Measurements from ENCODE around the gene TSEN15. TPM values are rescaled to one million over a fixed set of nuclear protein-coding genes. Genes with fewer than 3 reads are reported as not detected.

The TSEN15 gene
- total RNA-seq, 1 donor from 2014 or later = 27.2 TPM

GRCh38 chr1:184031409-184032107 lies 20.0 kb upstream of the TSEN15 start:
- no peaks in the 10 kb centered on the region for H3K36me3 ChIP-seq
- TF ChIP-seq CTCF (IDR thresholded peaks at IDR 0.05) = no peak
- H3K27me3 ChIP-seq = no peaks in the 10 kb centered on the region
- H3K4me3 ChIP-seq = no peak overlapping the region
- H3K27ac ChIP-seq = no peak overlapping the region
- DNase-seq (no peak), ATAC-seq (no peak)
- intact Hi-C loops (cut with DNase I) = no loop called here
- H3K9me3 ChIP-seq = no peaks in the 10 kb centered on the region
- H3K4me1 ChIP-seq = no peaks in the 10 kb centered on the region

- intact Hi-C loops (cut with DNase I) = no loop called here
- TF ChIP-seq CTCF (IDR thresholded peaks at IDR 0.05) = no peak
- Histone ChIP-seq H3K27ac (no peak overlapping the region), H3K4me3 (no peak overlapping the region), H3K9me3 (no peaks in the 10 kb centered on the region), H3K4me1 (no peaks in the 10 kb centered on the region), H3K27me3 (no peaks in the 10 kb centered on the region), H3K36me3 (no peaks in the 10 kb centered on the region)
- no peak for ATAC-seq
- no peak for DNase-seq
Observed at GRCh38 chr1:184032306-184032929, 19.1 kb upstream of the TSEN15 start.

GRCh38 chr1:184032930-184033418 lies 18.6 kb upstream of the TSEN15 start:
- no peak for TF ChIP-seq CTCF (IDR thresholded peaks at IDR 0.05)
- intact Hi-C loops (cut with DNase I) = no loop called here
- H3K27me3 ChIP-seq = peaks cover 3% of the 10 kb centered on the region
- ATAC-seq (no peak), DNase-seq (no peak)
- H3K4me3 ChIP-seq = no peak overlapping the region
- no peaks in the 10 kb centered on the region for H3K9me3 ChIP-seq
- H3K27ac ChIP-seq = no peak overlapping the region
- no peaks in the 10 kb centered on the region for H3K36me3 ChIP-seq
- H3K4me1 ChIP-seq = no peaks in the 10 kb centered on the region

- Histone ChIP-seq H3K36me3 (no peaks in the 10 kb centered on the region), H3K9me3 (no peaks in the 10 kb centered on the region), H3K4me1 (no peaks in the 10 kb centered on the region), H3K4me3 (no peak overlapping the region), H3K27ac (no peak overlapping the region), H3K27me3 (peaks cover 6% of the 10 kb centered on the region)
- intact Hi-C loops (cut with DNase I) = no loop called here
- ATAC-seq = no peak
- no peak for TF ChIP-seq CTCF (IDR thresholded peaks at IDR 0.05)
- DNase-seq = no peak
Observed at GRCh38 chr1:184033711-184034167, 17.8 kb upstream of the TSEN15 start.

- Histone ChIP-seq H3K9me3 (no peaks in the 10 kb centered on the region), H3K36me3 (no peaks in the 10 kb centered on the region), H3K4me1 (no peaks in the 10 kb centered on the region), H3K27me3 (peaks cover 11% of the 10 kb centered on the region), H3K4me3 (no peak overlapping the region), H3K27ac (no peak overlapping the region)
- ATAC-seq (no peak), DNase-seq (no peak)
- intact Hi-C loops (cut with DNase I) = no loop called here
- no peak for TF ChIP-seq CTCF (IDR thresholded peaks at IDR 0.05)
Observed at GRCh38 chr1:184034761-184035379, 16.7 kb upstream of the TSEN15 start.
